Brain microvascular endothelial cell (primary cell): ENCODE measurements around the gene FNBP1L.

Experiments
- DNase-seq: peaks from one replicate; pipeline ENCODE4 v3.0.0-alpha.2; 2020
- H3K27ac ChIP-seq: fragments of 250-450 bp; sonication (Bioruptor Pico); 2 replicates; pipeline ENCODE4 v1.5.1; 2020; ENCODE audit warnings: mild to moderate bottlenecking, moderate library complexity
- H3K27me3 ChIP-seq: fragments of 250-450 bp; sonication (Bioruptor Pico); replicated peaks from 2 replicates; pipeline ENCODE4 v1.5.1; 2020; ENCODE audit warnings: mild to moderate bottlenecking
- H3K36me3 ChIP-seq: fragments of 250-450 bp; sonication (Bioruptor Pico); replicated peaks from 2 replicates; pipeline ENCODE4 v1.5.1; 2020; ENCODE audit warnings: mild to moderate bottlenecking
- H3K4me3 ChIP-seq: 2 replicates; pipeline ENCODE4 v1.5.1; 2011; ENCODE audit warnings: low read depth, mild to moderate bottlenecking, control low read depth, low read length, moderate library complexity
- in situ Hi-C: cut with HindIII; loops from 2 replicates; pipeline ENCODE4 v1.10.0; 2017; ENCODE audit warnings: low sequenced_read_pairs, low pct_ligation_motif_present
- TF ChIP-seq, protein P1 (sequence below): IDR thresholded peaks from 2 replicates; pipeline ENCODE4 v1.5.1; 2011; ENCODE audit warnings: low read depth, mild to moderate bottlenecking, moderate library complexity, low read length, control low read depth, inconsistent platforms; ENCODE audit errors: missing control alignments

The FNBP1L gene

DNA sequence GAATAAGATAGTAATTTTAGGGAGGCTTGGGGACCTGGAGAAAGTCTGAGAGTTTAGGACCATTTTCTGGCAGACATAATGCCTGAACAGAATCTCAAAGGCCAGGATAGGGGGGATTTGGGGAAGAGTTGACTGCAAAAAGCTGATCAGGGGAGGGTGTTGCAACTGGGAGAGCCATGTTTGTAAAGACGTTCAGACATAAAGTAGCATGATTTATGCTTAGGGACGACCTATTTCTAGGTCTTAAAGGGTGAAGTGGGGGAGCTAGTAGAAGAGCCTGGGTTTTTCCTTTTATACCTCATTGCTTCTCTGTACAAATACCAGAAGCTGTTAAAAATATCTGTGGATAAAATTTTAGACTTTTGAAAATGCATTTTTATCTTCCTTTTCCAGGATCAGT is 51.2 kb downstream of the FNBP1L start:
- Histone ChIP-seq H3K27me3 (no peaks in the 10 kb centered on the region), H3K27ac (no peak overlapping the region), H3K36me3 (no peaks in the 10 kb centered on the region), H3K4me3 (no peak overlapping the region)
- DNase-seq = no peak
- in situ Hi-C loops = no loop called here
- TF ChIP-seq, protein P1, sequence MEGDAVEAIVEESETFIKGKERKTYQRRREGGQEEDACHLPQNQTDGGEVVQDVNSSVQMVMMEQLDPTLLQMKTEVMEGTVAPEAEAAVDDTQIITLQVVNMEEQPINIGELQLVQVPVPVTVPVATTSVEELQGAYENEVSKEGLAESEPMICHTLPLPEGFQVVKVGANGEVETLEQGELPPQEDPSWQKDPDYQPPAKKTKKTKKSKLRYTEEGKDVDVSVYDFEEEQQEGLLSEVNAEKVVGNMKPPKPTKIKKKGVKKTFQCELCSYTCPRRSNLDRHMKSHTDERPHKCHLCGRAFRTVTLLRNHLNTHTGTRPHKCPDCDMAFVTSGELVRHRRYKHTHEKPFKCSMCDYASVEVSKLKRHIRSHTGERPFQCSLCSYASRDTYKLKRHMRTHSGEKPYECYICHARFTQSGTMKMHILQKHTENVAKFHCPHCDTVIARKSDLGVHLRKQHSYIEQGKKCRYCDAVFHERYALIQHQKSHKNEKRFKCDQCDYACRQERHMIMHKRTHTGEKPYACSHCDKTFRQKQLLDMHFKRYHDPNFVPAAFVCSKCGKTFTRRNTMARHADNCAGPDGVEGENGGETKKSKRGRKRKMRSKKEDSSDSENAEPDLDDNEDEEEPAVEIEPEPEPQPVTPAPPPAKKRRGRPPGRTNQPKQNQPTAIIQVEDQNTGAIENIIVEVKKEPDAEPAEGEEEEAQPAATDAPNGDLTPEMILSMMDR = no peak

DNA sequence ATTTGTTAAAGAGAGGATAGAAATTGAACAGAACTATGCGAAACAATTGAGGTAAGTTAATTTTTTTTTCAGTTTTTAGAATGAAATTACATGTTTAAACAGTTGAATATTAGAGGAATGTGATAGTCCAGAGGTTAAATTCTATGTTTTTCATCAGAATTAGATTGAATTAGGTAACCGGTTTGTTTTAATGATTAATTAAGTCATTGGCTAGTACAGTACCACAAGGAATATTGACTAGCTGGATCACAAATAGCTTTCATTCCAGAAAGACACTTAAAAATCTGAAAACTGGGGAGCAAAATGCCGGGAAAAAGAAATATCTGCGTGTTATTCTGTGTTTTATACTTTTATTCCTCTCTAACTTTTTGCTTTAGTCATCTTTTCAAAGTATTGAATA is 51.6 kb downstream of the FNBP1L start:
- TF ChIP-seq, protein P1 = no peak
- H3K27ac ChIP-seq = no peak overlapping the region
- no peaks in the 10 kb centered on the region for H3K27me3 ChIP-seq
- no peak overlapping the region for H3K4me3 ChIP-seq
- DNase-seq = no peak
- no peaks in the 10 kb centered on the region for H3K36me3 ChIP-seq
- in situ Hi-C loops = no loop called here

DNA sequence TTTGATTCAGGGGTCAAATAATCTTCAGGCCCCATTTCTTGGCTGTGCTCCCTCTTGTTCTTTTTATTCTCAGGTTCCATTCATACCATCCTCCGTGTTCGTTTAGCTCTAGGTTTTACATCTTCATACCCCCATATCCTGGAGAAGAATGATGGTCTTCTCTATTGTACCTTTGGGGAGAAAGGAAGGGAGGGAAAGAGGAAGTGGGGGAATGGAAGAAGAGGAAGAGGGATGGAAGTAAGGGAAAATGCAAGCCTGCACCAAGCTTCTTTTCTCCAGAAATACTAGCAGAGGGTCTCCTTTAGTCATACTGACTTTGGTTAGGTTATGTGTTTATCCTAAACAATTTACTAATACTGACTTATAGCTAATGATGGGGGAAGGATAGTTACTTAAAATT is 52.4 kb downstream of the FNBP1L start:
- Histone ChIP-seq H3K4me3 (no peak overlapping the region), H3K27me3 (no peaks in the 10 kb centered on the region), H3K36me3 (no peaks in the 10 kb centered on the region), H3K27ac (no peak overlapping the region)
- DNase-seq = no peak
- TF ChIP-seq, protein P1 = no peak
- in situ Hi-C loops = no loop called here

DNA sequence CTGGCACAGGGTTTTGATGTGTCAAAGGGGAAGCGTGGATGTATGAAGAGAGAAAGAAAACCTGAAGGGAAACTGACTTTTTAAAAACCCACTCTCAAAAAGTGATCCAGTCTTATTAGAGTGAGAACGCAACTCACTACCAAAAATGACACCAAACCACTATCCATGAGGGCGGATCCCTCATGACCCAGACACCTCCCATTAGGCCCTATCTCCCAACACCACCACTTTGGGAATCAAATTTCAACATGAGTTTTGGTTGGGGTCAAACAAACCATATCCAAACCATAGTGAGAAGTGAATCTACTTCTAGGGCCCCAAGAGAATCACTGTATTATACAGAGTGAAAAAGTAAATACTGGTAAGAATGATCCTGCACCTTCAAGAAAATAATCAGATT is 53.5 kb downstream of the FNBP1L start:
- no peak overlapping the region for H3K27ac ChIP-seq
- DNase-seq = no peak
- TF ChIP-seq, protein P1 = no peak
- no peaks in the 10 kb centered on the region for H3K36me3 ChIP-seq
- in situ Hi-C loops = no loop called here
- H3K4me3 ChIP-seq = no peak overlapping the region
- H3K27me3 ChIP-seq = no peaks in the 10 kb centered on the region

DNA sequence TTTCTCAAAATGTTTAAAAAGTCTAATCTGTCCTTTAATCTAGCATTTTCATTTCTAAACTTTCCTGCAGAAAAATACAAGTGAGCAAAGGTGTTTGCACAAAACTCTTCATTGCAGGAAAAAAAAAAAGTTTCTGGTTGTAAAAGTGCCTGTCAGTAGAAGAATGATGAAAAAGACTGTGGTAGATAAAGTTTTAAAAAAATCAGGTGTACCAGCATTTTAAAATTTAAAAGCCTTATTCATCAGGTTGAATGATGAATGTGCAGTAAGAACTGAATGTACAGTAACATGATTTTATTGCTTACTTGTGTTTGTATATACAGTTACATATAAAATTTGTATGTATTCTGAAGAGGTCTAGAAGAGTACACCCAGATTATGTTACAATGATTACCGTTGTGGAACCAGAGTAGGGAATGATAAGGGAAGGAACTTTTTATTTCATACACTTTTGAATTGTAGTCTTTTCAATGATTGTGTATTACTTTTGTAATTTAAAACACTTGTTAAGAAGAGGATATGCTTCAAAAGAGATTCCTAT is 54.0 kb downstream of the FNBP1L start:
- in situ Hi-C loops = no loop called here
- TF ChIP-seq, protein P1 = no peak
- Histone ChIP-seq H3K27me3 (no peaks in the 10 kb centered on the region), H3K36me3 (no peaks in the 10 kb centered on the region), H3K4me3 (no peak overlapping the region), H3K27ac (no peak overlapping the region)
- no peak for DNase-seq

DNA sequence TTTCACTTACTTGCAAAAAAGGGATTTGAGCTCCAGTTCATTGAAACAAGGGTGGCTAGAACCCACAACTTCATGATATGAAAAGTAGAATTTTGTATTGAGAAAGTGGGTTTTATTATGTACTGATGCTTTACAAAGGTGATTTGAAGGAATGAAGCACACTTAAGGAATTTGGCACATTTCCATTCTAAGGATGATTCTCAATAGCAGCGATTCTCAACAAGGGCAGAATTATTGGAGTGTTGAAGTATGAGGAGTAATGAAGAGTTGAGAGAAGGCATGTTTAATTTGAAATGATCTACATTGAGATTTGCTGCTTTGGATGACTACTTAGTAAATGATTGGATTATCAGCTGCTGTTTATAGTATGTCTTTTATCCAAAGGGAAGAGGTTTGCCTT is 54.7 kb downstream of the FNBP1L start:
- DNase-seq = no peak
- in situ Hi-C loops = no loop called here

More for the DNA sequence above, 54.7 kb downstream of the FNBP1L start:
- Histone ChIP-seq H3K27ac (no peak overlapping the region), H3K4me3 (no peak overlapping the region), H3K27me3 (no peaks in the 10 kb centered on the region), H3K36me3 (no peaks in the 10 kb centered on the region)
- TF ChIP-seq, protein P1 = no peak
